NCI-H2081 (cell line): ENCODE results near the gene MAPT.
A peak's percentile ranks its signal among the peaks of the same experiment; 100 is the strongest.
"Not testable (repeated sequence)": the region's sequence is repeated elsewhere in the genome, so short reads cannot be mapped to it uniquely, and the experiment has no call there.

ENCODE experiments used
- DNase-seq, 2 experiments: peaks; one replicate each; lab custom pipeline; 2025; lab: John Stamatoyannopoulos, UW

Gene MAPT

DNA sequence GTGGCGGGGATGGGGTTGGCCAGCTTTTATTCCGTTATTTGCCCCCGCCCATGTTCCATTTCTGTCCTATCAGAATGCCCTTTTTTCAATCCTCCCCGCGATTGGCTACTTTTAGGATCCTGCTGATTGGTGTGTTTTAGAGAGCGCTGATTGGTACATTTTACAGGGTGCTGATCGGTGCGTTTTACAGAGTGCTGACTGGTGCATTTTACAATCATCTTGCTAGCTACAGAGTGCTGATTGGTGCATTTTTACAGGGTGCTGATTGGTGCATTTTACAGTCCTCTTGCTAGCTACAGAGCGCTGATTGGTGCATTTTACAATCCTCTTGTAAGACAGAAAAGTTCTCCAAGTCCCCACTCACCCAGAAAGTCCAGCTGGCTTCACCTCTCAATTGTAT is 32.2 kb upstream of the MAPT start:
- DNase-seq: not testable (repeated sequence)

DNA sequence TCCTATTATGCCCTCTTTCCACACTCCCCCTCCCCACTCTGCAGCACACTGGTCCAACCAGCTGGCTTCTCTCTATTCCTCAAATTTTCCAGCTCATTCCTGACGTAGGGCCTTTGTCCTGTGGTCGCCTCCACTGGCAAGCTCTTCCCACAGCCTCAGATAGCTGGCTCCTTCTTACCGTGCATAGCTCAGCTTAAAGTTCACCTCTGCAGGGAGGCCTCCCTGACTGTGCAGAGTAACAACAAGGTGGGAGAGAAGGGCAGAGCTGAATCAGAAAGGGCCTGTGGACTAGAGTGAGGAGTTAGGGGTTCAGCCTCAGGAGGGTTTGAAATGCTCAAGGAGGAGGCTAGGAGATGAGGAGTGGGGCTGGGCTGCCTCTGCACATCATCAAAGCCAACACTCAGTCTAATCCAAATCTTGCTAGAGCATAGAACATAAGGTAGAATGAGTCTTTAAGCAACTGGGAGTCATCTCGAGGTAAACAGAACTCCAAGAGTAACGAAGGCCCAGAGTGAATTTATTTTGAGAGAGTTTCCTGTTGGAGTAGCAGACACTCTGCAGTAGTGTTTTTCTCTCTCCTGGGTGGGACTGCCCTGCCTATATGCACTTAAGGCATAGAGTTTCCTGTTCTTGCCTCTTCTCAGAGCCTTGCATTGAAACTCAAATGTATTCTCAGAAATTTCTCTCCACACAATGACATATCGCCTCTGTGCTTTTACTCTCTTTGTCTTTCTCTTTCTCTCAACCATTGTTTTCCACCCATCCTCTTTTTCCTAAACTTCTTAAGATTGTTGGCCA is 30.3 kb upstream of the MAPT start:
- DNase-seq: no peak

DNA sequence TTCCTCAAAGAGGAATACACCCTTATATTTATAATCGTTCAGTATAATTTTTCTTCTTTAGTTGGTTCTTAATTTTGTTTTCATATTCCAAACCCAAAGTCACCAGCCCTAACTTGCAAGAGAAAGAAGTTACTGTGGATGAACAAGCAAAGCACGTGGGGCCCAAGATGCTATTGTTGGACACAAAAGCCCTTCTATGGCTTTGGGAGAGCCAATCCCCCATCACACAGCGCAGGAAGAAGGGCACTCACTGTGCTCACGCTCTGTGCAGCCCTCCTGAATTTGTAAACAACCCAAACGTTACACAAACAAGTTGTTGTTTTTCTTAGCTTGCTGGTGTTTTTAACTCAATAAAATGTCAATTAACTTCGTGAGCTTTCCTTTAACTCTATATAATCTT is 27.2 kb upstream of the MAPT start:
- no peak for DNase-seq

DNA sequence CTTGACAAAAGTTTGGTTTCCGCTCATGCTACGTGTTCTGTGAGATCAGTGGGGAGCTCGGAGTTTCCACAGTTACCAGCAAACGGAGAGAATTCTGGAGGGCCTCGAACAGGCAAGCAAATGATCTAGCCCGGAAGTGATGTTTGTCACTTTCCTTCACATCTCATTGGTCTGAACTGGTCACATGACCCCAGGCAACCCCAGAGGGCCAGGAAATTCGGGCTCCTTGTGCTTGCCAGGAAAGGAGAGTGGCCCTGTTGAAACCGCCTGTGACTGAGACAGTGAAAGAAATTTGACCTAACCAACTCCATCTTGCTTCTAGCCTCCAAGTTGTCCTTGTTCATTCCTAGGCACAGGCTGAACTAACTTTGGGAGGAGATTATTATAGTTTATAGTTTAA is 26.7 kb upstream of the MAPT start:
- peak in 1 of 2 experiments; percentile 20 for DNase-seq

DNA sequence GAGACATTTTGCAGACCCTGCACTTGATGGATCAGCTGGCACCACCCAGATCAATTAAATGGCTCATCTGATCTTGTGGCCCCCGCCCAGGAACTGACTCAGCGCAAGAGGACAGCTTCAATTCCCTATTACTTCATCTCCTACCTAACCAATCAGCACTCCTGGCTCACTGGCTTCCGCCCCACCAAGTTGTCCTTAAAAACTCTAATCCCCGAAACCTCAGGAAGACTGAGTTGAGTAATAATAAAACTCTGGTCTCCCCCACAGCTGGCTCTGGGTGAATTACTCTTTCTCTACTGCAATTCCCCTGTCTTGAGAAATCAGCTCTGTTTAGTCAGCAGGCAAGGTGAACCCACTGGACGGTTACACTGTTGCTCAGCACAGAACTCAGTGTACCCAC is 26.1 kb upstream of the MAPT start:
- no peak for DNase-seq

DNA sequence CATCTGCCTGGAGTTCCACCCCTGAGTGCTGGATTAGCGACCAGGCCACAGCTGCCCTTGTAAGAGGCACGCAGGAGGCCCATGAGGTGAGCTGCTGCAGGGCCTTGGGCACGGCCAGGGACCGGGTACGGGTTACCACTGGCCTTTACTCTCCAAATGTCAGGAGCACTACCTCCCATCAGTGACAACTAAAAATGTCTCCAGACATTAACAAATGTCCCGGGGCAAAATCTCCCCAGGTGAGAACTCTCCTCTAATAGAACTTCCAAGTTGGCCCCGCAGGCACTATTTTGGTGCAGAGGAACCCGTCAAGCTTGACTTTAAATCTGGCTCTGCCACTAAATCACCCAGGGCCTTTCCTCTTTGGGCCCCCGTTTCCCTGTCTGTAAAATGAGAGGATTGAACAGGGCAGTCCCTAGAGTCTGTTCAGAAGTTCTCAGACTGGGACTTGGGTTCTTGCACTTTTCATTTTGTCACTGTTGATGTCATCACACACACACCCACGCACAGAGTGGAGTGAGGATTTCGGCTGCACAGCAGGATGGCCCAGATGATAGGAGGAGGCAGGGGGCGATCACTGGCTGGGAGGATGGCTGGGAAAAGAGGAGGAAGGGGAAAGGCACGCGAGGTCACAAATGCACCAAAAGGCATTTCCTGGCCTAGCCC is 24.5 kb upstream of the MAPT start:
- no peak for DNase-seq

DNA sequence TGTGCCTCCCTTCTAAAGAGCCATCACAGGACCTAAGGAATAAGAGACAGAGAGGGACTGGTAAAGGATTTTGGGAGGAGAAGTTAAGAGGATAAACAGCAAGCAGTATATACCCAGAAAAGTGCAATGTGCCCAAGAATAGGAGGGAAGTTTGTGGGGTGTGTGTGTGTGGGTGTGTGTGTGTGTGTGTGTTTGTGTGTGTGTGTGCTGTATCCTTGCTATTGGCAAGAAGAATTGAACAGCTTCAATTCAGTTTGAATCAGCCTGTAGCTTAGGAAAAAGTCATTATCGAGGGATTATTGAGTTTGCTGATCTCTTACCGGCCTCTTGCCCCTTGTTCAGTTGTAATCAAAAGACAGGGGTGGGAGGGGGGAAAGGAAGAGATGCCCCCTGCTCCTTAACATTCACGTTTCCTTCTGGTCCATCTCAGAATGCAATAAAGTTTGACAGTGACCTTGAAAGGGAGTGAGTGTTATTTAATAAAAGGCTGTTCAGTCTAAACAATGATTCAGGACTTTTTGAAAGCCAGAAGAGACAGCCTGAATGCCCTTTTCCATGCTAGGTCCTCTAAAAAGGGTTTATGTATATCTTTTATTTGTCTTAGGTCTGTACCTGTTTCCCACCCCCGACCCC is 23.9 kb upstream of the MAPT start:
- no peak for DNase-seq

DNA sequence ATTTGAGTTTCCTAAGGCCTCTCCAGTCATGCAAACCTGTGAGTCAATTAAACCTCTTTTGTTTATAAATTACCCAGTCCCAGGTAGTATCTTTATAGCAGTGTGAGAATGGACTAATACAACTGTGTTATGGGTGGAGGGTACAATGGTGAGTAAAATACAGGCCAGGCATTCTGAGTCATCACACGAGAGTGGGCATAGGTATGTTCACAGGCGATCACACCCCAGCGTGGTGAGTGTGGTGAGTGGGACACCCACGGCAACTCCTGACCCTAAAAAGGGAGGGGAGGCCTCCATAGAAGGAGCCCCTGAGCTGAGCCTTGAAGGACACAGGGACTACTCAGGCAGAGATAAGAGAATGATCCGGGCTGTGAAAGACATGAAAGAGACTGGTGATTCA is 22.6 kb upstream of the MAPT start:
- DNase-seq: no peak

DNA sequence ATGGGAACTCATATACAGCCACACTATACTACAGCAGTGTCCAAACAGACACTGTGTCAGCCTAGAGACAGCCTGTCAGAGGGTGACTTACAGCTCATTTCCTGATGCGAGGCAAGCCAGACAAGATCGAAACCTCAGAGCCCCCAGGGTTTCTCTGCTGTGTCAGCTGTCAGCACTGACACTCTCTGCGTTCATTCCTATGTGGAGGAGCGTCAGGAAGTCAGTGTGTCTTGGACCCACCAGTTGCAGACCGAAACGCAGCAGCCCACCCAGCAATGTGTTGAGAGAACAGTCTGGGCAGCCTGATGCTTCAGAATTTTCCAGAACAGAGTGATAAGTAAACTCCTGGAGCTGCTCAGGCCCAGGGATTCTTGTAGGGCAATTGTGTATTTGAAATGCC is 20.6 kb upstream of the MAPT start:
- DNase-seq: no peak

DNA sequence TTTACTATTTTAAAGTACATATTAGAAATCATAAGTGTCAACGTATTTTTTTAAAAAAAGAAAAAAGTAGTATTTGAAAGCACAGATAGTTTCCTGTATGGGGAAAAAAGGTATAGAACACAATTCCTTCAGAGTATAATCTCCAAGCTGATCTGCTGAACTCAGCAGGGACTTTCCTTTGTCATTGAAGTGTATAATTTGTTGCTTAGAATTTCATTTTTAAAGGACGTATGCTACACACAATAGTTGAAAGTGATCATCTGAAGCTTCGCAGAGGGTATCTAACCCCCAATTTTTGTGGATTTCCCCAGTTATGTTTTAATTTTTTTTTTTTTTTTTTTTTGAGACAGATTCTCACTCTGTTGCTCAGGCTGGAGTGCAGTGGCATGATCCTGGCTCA is 20.2 kb upstream of the MAPT start:
- DNase-seq: no peak

DNA sequence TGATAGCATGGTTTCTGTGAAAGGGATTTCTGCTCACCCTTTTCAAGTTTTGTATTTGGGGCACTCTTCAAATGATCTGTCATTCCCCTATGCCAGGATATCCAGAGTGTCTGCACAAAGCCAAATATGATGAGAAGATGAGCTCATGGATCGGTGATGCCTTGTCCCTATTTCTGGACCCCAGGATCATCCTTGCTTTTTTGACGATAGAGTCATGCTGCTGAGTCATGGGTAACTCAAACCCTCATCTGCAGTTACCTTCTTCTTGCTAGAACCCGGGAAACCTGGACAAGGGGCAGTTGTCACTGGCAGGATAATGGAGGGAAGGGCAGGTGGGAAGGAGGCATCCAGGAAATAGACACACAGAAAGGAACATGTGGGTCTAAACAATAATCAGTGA is 17.8 kb upstream of the MAPT start:
- DNase-seq: no peak

DNA sequence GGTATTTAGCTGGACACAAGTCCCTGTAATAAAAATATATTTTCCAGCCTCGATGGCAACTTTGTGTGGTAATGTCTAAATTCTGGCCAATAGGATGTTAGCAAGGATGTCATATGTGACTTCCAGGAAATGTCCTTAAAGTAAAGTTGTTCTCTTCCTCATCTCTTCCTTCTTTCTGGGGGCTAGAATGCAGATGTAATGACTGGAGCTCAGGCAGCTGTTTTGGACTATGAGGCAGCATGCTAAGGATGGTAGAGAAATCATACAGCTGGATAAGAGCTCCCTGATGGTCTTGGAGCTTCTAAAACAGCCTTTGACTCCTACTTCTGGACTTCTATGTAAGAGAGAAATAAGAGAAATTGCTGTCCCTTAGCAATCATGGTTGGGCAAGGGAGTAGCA is 16.9 kb upstream of the MAPT start:
- DNase-seq: no peak

DNA sequence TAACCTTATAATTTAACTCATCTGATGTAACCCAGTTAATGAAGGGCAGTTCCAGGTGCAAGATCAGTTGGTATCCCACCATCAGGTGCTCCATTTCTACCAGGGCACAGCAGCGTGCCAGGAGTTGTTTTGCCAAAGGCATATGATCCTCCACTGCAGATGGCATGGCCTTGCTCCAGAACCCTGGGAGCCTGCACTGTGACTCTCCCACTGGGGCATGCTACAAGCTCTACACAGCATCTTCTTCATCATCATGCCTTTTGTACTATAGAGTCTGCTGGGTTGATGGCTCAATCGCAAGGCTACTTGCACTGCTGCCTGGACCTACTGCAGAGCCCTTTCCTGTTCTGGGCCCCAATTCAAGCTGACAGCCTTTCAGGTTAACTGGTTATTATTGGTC is 11.3 kb upstream of the MAPT start:
- DNase-seq: no peak

DNA sequence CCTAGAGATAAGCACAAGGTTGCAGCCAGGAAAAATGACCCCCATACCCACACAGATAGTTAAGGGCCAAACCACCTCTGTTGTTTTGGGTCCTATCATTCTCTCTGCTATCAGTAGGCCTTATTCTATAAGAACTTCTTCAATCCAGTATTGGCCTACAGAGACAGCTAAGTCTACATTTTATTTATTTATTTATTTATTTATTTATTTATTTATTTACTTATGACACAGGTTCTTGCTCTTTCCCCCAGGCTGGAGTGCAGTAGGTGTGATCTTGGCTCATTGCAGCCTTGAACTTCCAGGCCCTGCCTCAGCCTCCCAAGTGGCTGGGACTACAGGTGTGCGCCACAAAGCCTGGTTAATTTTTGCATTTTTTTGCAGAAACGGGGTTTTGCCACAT is 7.5 kb upstream of the MAPT start:
- no peak for DNase-seq

DNA sequence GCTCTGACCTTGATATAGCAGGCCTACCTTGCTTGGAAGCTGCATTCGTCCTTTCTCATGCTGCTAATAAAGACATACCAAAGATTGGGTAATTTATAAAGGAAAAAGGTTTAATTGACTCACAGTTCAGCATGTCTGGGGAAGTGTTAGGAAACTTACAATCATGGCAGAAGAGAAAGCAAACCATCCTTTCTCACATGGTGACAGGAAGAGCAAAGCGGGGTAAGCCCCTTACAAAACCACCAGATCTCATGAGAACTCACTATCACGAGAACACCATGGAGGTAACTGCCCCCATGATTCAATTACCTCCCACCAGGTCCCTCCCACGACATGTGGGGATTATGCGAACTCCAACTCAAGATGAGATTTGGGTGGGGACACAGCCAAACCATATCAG is 6.0 kb upstream of the MAPT start:
- no peak for DNase-seq

DNA sequence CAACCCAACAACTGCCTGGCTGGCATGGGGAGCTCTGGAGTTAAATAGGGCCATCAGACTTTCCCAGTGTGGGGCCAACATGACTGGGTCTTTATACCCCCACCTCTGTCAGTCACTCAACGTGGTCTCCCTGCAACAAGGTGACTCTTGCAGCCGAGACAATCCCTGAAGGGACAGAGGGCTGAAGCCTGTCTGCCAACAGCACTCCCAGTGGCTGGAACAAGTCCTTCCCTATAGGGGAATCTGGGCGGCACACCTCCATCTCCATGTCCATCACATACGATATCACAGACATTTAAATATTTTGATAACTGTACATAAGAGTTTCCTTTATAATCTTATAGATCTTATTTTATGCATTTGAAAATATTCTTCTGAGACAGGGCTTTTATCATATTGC is 4.8 kb upstream of the MAPT start:
- DNase-seq: no peak

DNA sequence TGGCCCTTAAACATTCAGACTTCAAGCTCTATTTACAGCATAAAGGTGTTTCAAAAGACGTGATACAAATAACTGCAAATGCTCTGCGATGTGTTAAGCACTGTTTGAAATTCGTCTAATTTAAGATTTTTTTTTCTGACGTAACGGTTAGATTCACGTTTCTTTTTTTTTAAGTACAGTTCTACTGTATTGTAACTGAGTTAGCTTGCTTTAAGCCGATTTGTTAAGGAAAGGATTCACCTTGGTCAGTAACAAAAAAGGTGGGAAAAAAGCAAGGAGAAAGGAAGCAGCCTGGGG is 681 bp upstream of the MAPT start:
- DNase-seq: no peak

DNA sequence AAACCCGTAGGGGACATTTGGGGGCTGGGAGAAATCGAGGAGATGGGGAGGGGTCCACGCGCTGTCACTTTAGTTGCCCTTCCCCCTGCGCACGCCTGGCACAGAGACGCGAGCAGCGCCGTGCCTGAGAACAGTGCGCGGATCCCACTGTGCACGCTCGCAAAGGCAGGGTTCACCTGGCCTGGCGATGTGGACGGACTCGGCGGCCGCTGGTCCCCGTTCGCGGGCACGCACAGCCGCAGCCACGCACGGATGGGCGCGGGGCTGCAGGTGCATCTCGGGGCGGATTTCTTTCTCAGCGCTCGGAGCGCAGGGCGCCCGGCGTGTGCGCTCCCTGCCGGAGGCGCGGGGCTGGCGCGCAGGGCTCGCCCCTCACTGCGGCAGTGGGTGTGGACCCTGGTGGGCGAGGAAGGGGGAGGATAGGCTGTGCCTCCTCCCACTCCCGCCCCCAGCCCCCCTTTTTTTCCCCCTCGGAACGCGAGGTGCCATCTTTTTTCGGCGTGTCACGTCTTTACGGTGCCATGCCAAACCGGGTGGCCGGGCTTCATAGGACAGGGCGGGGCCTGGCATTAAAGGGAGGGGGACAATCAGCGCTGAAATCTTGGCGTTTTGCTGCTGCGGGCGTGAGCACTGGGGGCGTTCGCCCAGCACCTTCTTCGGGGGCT is 1.1 kb downstream of the MAPT start:
- peak; percentile 93 to 95 for DNase-seq

DNA sequence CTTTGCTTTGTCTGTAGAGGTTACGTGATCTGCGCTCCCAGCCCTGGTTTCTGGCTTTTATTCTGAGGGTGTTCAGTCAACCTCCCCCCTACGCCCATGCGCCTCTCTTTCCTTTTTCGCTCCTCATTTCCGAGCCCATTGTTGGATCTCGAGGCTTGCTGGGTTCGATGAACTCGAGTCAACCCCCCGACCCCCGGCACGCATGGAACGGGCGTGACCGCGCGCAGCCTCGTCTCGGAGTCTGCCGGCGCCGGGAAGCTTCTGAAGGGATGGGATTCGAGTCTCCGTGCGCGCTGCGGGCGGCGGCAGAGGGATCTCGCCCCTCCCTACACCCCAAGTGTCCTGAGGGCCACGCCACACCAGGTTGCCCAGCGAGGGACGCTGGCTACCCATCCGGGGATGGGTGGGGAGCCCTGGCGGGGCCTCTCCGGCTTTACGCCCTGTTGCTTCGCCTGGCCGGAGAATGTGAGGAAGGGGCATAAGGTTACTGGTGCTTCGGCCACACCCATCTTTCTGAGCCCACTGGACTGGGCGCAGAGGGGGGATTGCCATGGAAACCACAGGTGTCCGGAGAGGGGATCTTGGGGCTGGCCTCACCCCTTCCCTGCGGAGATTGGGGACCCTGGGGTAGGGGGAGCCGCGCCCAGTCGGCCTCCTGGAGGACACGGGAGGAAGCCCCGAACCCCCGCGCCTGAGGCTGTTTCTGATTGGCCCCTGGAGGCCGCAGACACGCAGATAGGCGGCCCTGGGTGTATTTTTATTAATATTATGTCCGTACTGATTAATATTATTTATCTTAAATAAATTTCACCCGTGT is 1.8 kb downstream of the MAPT start:
- DNase-seq: peak; percentile 52 to 58

DNA sequence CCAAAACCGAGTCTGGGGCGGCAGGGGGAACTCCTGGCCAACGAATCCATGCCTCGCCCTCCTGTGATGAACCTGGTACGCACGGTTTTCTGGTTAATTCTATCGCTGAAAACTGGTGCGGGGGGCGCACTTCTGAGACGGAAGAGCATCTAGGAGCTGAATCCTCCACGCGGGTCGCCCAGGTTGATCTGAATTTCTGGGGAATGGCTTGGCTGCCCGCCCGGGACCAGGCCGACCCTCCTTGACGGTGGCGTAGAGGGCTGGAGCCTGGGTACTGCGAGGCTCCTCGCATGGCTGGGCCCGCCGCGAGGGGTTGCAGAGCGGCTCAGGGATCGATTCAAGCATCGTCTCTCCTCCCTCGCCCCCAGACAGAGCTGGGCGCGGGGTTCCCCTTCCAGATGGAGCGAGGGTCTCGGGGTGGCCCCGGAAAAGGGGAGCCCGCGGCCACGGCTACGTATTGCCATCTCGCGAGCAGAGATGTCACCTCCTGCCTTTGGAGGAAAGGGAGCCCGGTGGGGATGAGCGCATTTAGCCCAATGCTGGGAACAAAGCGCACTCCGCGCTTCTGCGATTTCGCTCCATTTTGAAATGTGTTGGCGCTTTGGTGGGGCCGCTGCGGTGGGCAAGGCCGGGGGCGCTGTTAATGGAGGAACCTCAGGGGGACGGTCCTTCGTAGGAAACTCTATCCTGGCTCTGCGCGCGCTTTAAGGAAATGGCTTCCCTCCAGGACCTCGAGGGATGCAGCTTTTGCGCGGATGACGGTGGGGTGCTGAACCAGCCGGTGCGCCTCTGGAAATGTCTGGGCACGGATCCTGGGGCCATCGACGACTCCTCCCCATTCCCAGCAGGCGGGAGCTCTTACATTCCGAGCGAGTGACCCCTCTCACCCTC is 2.7 kb downstream of the MAPT start:
- DNase-seq: peak in 1 of 2 experiments; percentile 36

DNA sequence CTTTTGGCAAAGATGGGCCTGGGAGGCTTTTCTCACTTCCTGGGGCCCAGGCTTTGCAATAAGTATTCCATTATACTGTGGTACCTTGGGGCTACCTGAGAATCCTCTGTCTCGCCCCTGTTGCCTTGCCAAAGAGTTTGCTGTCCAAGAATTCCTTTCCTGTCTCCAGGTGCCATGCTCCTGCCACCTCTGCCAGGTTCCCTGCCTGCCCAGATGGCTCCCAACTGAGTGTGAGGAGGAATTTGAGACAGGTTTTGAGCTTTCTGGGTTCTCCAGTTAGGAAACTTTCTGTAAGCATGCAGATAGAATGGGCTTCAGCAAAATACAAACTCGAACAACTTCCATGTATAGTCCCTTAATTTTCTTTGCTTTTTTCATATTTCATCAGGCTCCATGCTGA is 5.8 kb downstream of the MAPT start:
- DNase-seq: no peak
